Measurements from ENCODE around the gene IFNL1.
"Not testable (repeated sequence)": the region's sequence is repeated elsewhere in the genome, so short reads cannot be mapped to it uniquely, and the experiment has no call there.

IFNL1 gene

DNA sequence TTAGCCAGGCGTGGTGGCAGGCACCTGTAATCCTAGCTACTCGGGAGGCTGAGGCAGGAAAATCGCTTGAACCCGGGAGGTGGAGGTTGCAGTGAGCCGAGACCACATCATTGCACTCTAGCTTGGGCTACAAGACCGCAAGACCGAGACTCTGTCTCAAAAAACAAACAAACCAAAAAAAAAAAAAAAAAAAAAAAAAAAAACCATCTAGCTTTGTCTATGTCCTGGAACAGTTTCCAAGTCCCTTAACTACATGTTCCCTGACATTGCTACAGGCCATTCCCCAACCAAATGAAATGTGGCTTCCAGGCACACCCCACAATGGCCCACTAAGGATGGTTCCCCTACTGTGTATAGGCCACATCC, 13.1 kb downstream of the IFNL1 start:
- not testable (repeated sequence) for H3K79me2 ChIP-seq (ENCODE audit: control insufficient read depth, insufficient read depth, low read length, unreplicated experiment); H3K36me3 ChIP-seq (ENCODE audit: insufficient read depth, low read length); H3K4me3 ChIP-seq (ENCODE audit: low read depth, low read length); H3K27ac ChIP-seq (ENCODE audit: low read depth, low read length); H3K4me1 ChIP-seq (ENCODE audit: control insufficient read depth, insufficient read depth, low read length, unreplicated experiment); H2AFZ ChIP-seq (ENCODE audit: low read length, unreplicated experiment)
- peaks cover 44% of the 10 kb centered on the region for H3K27me3 ChIP-seq (ENCODE audit: insufficient read depth, low read length)

DNA sequence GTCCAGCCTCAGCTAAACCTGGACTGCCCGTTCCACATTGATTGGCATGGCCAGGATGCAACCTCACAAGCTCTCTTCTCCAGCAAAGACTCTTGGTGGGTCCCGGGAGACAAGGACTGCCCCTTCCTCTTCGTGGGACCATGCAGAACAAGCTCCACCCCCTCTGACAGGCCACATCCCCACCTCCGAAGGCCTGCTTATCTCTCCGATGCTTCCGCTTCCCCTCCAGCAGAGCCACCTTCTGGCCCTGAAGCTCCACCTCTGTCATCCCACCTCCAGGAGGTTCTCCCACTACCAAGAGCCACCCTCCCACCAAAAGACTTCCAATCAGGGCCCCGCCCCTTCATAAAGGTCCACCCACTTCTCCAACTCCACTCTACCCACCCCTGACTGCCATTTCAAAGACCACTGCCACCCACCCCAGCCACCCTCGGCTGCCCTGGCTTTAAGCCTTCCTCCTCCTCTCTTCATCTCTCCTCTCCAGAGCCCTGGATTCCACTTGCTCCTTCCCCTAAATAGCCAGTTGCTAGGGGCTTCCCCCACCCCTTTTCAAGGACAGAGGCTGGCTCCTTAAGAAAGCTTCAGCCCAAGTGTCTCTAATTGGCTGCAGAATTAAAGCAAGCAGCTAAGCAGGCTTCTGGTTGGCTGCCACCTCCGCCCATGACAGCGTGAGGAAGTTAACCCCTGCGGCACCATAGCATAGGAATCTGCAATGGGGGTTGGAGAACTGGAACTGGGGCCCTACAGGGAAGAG, 14.5 kb downstream of the IFNL1 start:
- H3K79me2 ChIP-seq (ENCODE audit: control insufficient read depth, insufficient read depth, low read length, unreplicated experiment), result no peaks in the 10 kb centered on the region
- no peak overlapping the region for H3K27ac ChIP-seq (ENCODE audit: low read depth, low read length)
- H3K36me3 ChIP-seq (ENCODE audit: insufficient read depth, low read length), result no peaks in the 10 kb centered on the region
- H2AFZ ChIP-seq (ENCODE audit: low read length, unreplicated experiment), result no peak overlapping the region
- H3K4me3 ChIP-seq (ENCODE audit: low read depth, low read length), result no peak overlapping the region
- H3K27me3 ChIP-seq (ENCODE audit: insufficient read depth, low read length), result peaks cover 31% of the 10 kb centered on the region
- H3K4me1 ChIP-seq (ENCODE audit: control insufficient read depth, insufficient read depth, low read length, unreplicated experiment), result no peaks in the 10 kb centered on the region

DNA sequence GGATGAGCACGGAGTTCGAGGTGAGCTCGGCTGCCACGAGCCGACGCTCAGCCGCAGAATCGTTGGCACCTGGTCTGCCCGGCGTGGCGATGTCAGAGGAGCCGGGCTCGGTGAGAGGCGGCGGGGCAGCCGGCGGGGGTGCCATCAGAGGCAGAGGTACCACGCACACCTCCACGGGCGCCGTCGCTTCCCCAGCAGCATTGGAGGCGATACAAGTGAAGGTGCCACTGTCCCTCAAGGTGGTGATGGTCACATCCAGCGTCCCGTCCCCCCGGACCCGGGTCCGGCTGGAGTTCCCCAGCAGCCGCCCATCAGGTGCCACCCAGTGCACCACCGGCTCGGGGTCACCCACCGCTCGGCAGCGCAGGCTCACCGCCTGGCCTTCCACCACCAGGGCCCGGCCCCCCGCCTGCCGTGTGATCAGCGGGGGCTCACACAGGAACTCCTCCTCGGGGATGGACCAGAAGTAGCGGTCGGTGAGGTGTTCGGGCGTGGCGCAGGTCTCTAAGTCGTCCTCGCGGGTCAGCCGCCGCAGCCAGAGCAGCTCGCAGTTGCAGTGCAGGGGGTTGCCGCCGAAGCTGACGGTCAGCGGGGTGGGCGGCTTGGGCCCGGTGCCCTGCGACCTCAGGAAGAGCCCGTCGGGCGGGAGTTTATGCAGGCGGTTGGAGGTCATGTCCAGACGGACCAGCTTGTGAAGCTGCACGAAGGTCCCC, 18.0 kb downstream of the IFNL1 start:
- Histone ChIP-seq H3K36me3 (ENCODE audit: insufficient read depth, low read length) (no peaks in the 10 kb centered on the region), H2AFZ (ENCODE audit: low read length, unreplicated experiment) (no peak overlapping the region), H3K79me2 (ENCODE audit: control insufficient read depth, insufficient read depth, low read length, unreplicated experiment) (no peaks in the 10 kb centered on the region), H3K27ac (ENCODE audit: low read depth, low read length) (no peak overlapping the region), H3K27me3 (ENCODE audit: insufficient read depth, low read length) (no peaks in the 10 kb centered on the region), H3K4me1 (ENCODE audit: control insufficient read depth, insufficient read depth, low read length, unreplicated experiment) (no peaks in the 10 kb centered on the region), H3K4me3 (ENCODE audit: low read depth, low read length) (no peak overlapping the region)

DNA sequence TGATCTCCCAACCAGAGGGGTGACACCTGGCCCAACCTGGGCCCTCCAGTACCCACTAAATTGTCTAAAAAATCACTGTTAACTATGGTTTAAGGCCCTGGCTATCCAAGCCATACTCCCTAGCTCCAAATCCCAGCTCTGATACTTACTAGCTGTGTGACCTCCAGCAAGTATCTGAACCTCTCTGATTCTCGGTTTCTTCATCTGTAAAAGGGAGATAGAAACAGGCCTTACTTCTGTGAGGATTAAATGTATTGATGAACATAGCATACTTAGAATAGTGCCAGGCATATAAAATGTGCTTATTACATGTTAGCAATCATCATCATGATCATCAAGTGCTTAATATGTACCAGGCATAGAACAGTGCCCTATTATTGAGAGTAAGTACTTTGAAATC, 19.7 kb downstream of the IFNL1 start:
- no peak overlapping the region for H3K27ac ChIP-seq (ENCODE audit: low read depth, low read length)
- no peaks in the 10 kb centered on the region for H3K79me2 ChIP-seq (ENCODE audit: control insufficient read depth, insufficient read depth, low read length, unreplicated experiment)
- H3K4me1 ChIP-seq (ENCODE audit: control insufficient read depth, insufficient read depth, low read length, unreplicated experiment), result no peaks in the 10 kb centered on the region
- no peaks in the 10 kb centered on the region for H3K36me3 ChIP-seq (ENCODE audit: insufficient read depth, low read length)
- H2AFZ ChIP-seq (ENCODE audit: low read length, unreplicated experiment), result no peak overlapping the region
- peaks cover 5% of the 10 kb centered on the region; the same call in 1 of the 2 replicates for H3K27me3 ChIP-seq (ENCODE audit: insufficient read depth, low read length)
- H3K4me3 ChIP-seq (ENCODE audit: low read depth, low read length), result no peak overlapping the region

DNA sequence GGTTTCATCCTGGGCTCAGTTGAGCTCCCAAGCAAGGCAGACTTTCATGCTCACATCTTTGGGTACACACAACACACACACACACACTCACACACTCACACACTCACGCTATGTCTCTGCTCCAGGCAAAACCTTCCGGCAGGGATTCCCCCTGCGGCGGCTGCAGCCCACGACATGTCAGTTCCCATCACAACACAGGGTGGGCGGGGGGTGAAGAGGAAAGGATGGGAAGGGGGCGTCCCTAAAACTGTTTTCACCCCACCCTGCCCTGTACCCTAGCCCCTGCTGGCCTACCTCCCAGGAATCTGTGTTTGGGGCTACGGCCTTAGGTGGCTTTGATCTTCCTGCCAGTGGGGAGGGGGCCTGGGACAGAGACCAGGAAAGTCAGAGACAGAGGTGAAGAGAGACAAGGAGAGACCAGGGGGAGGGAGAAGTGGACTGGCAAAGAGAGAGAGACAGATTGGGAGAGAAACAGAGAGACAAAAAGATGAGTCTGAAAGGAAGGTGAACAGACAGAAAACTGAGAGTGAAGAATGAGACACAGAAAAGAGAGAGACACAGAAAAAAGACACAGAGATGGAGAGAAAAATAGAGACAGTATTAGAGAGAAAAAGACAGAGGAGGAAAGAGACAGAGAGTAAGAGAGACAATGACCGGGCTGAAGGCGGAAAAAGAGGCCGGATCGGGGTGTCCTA, 20.6 kb downstream of the IFNL1 start:
- Histone ChIP-seq H3K4me1 (ENCODE audit: control insufficient read depth, insufficient read depth, low read length, unreplicated experiment) (no peaks in the 10 kb centered on the region), H3K27me3 (ENCODE audit: insufficient read depth, low read length) (peaks cover 12% of the 10 kb centered on the region; the same call in 1 of the 2 replicates), H2AFZ (ENCODE audit: low read length, unreplicated experiment) (no peak overlapping the region), H3K4me3 (ENCODE audit: low read depth, low read length) (no peak overlapping the region), H3K27ac (ENCODE audit: low read depth, low read length) (no peak overlapping the region), H3K79me2 (ENCODE audit: control insufficient read depth, insufficient read depth, low read length, unreplicated experiment) (no peaks in the 10 kb centered on the region), H3K36me3 (ENCODE audit: insufficient read depth, low read length) (no peaks in the 10 kb centered on the region)

DNA sequence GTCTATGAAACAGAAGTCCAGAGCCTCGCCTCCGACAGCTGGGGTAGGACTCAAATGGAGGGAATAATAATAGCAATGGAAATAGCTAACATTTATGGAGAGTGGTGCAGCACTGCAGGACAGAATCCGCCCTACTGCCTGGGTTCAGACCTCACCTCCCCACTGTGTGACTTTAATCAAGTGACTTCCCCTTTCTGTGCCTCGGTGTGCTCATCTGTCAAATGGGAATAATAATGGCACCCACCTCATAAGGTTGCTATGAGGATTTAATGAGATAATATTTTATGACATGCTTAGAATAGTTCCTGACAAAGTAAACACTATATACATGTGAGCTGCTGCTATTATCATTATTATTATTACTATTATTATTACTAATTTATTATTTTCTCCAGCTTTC, 21.3 kb downstream of the IFNL1 start:
- Histone ChIP-seq H3K27ac (ENCODE audit: low read depth, low read length) (no peak overlapping the region), H3K4me3 (ENCODE audit: low read depth, low read length) (no peak overlapping the region), H3K4me1 (ENCODE audit: control insufficient read depth, insufficient read depth, low read length, unreplicated experiment) (no peaks in the 10 kb centered on the region), H3K27me3 (ENCODE audit: insufficient read depth, low read length) (peaks cover 12% of the 10 kb centered on the region; the same call in 1 of the 2 replicates), H3K79me2 (ENCODE audit: control insufficient read depth, insufficient read depth, low read length, unreplicated experiment) (no peaks in the 10 kb centered on the region), H3K36me3 (ENCODE audit: insufficient read depth, low read length) (no peaks in the 10 kb centered on the region), H2AFZ (ENCODE audit: low read length, unreplicated experiment) (no peak overlapping the region)

DNA sequence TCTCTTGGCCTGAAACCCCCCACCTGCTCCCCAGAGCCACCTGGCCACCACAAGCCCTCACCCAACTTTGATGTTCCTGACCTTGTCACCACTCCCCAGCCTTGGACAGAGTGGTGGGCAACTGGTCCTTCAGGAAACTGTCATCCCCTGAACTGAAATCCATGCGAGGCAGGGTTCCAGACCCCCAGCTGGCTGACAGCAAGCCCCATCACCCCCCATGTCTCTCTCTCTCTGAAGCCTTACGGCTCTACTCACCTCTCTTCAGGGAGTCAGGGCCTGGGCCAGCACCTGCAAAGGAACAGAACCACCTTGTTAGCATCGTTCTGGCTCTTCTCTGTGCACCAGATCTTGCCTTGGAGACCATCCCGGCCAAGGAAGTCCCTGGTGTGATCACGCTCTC, 21.9 kb downstream of the IFNL1 start:
- Histone ChIP-seq H3K27ac (ENCODE audit: low read depth, low read length) (no peak overlapping the region), H3K27me3 (ENCODE audit: insufficient read depth, low read length) (peaks cover 12% of the 10 kb centered on the region; the same call in 1 of the 2 replicates), H3K4me3 (ENCODE audit: low read depth, low read length) (no peak overlapping the region), H3K36me3 (ENCODE audit: insufficient read depth, low read length) (no peaks in the 10 kb centered on the region), H3K4me1 (ENCODE audit: control insufficient read depth, insufficient read depth, low read length, unreplicated experiment) (no peaks in the 10 kb centered on the region), H2AFZ (ENCODE audit: low read length, unreplicated experiment) (no peak overlapping the region), H3K79me2 (ENCODE audit: control insufficient read depth, insufficient read depth, low read length, unreplicated experiment) (no peaks in the 10 kb centered on the region)

DNA sequence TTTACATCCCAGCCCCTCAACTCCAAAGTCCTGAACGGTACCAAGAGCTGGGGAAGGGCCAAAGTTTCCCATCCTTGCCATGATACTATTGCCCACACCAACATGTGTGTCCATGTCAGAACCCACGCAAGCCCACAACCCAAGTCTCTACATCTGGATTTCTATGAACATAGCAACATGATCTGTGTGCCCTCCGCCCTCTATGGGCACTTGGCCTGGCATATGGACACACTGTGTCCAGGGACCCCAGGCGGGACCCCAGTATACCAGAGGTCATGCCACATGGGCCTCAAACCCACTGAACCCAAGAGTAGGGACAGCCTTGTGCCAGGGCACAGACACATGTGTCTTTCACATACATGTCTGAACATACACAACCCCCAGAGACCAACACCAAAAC, 22.5 kb downstream of the IFNL1 start:
- Histone ChIP-seq H3K79me2 (ENCODE audit: control insufficient read depth, insufficient read depth, low read length, unreplicated experiment) (no peaks in the 10 kb centered on the region), H3K27me3 (ENCODE audit: insufficient read depth, low read length) (peaks cover 12% of the 10 kb centered on the region; the same call in 1 of the 2 replicates), H3K27ac (ENCODE audit: low read depth, low read length) (no peak overlapping the region), H3K4me3 (ENCODE audit: low read depth, low read length) (no peak overlapping the region), H3K36me3 (ENCODE audit: insufficient read depth, low read length) (no peaks in the 10 kb centered on the region), H3K4me1 (ENCODE audit: control insufficient read depth, insufficient read depth, low read length, unreplicated experiment) (no peaks in the 10 kb centered on the region), H2AFZ (ENCODE audit: low read length, unreplicated experiment) (no peak overlapping the region)

DNA sequence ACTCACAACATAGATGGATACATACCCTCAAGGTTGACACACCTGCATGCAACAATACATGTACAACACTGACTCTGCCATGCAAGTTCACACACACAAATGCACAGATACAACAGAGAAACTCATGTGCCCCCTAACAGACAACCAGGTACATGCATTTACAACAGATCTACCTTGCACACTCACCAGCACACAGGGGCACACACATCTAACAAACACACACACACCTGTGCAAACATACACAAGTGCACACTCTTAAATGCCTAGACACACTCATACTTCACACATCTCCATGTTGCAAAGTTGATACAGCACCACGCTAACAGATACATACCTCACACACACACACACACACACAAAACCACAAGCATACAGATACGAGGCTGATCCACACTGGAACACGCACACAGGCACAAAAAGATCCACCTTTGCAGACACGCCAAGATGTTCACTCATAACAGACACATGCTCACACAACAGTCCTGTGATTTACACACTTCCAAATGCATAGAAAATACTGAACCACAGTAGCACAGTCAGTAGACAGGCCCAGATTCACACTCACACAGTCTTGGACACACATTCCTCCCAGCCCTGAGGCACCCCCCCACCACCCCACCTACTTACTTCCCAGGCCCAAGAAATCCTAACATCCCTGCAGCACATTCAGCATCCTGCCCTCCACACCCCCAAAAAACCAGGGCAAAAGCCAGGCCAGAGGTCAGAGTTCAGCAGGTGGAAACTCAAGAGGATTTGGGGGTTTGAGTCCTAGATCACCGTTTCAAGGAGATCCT, 23.1 kb downstream of the IFNL1 start:
- Histone ChIP-seq H3K4me1 (ENCODE audit: control insufficient read depth, insufficient read depth, low read length, unreplicated experiment) (no peaks in the 10 kb centered on the region), H3K27me3 (ENCODE audit: insufficient read depth, low read length) (peaks cover 12% of the 10 kb centered on the region; the same call in 1 of the 2 replicates), H3K27ac (ENCODE audit: low read depth, low read length) (no peak overlapping the region), H3K4me3 (ENCODE audit: low read depth, low read length) (no peak overlapping the region), H2AFZ (ENCODE audit: low read length, unreplicated experiment) (no peak overlapping the region), H3K79me2 (ENCODE audit: control insufficient read depth, insufficient read depth, low read length, unreplicated experiment) (no peaks in the 10 kb centered on the region), H3K36me3 (ENCODE audit: insufficient read depth, low read length) (no peaks in the 10 kb centered on the region)

DNA sequence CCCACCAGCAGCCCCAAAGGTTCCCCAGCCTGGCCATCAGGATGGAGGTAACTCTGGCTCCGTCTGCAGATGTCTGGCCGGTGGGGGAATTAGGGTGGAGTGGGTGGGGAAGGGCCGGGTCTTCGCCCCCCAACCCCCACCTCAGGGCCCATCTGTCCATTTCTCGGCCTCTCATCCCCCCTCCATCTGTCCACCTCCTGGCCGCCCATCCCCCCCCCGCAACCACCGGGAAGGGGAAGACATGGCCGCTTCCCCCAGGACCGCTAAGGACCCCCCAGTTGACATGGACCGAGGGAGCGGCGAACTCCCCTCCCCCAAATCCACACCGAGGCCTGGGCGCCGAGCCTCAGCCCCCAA, 23.7 kb downstream of the IFNL1 start:
- H3K36me3 ChIP-seq (ENCODE audit: insufficient read depth, low read length), result no peaks in the 10 kb centered on the region
- peak overlapping the region; percentile 75 for H3K4me3 ChIP-seq (ENCODE audit: low read depth, low read length)
- H3K27me3 ChIP-seq (ENCODE audit: insufficient read depth, low read length), result peaks cover 12% of the 10 kb centered on the region; the same call in 1 of the 2 replicates
- H3K79me2 ChIP-seq (ENCODE audit: control insufficient read depth, insufficient read depth, low read length, unreplicated experiment), result no peaks in the 10 kb centered on the region
- H2AFZ ChIP-seq (ENCODE audit: low read length, unreplicated experiment), result no peak overlapping the region
- H3K27ac ChIP-seq (ENCODE audit: low read depth, low read length), result no peak overlapping the region
- no peaks in the 10 kb centered on the region for H3K4me1 ChIP-seq (ENCODE audit: control insufficient read depth, insufficient read depth, low read length, unreplicated experiment)
